HCT116 (cell line): ENCODE results near the gene C1orf35.

Experiments
- CEBPB ChIP-seq: IDR thresholded peaks from 2 replicates; pipeline ENCODE4 v1.6.1; 2012; ENCODE audit warnings: low read depth
- REST ChIP-seq: IDR thresholded peaks from 2 replicates; pipeline ENCODE4 v1.6.1; 2012; ENCODE audit warnings: low read depth

- no peak for TF ChIP-seq CEBPB
- no peak for TF ChIP-seq REST
These were observed 48.2 kb upstream of the C1orf35 start for GRCh38 chr1:228151180-228151925.
